HG03565 (cell line): ENCODE data around the gene ATXN7L1.
"Not testable (repeated sequence)": the region's sequence is repeated elsewhere in the genome, so short reads cannot be mapped to it uniquely, and the experiment has no call there.

ENCODE experiments used
- ATAC-seq: cut with Tn5 transposase; IDR thresholded peaks from one replicate; pipeline ENCODE4 v1.9.1; 2021; ENCODE audit warnings: mild to moderate bottlenecking, moderate library complexity; ENCODE audit not compliant: unreplicated experiment

ATXN7L1 gene

DNA sequence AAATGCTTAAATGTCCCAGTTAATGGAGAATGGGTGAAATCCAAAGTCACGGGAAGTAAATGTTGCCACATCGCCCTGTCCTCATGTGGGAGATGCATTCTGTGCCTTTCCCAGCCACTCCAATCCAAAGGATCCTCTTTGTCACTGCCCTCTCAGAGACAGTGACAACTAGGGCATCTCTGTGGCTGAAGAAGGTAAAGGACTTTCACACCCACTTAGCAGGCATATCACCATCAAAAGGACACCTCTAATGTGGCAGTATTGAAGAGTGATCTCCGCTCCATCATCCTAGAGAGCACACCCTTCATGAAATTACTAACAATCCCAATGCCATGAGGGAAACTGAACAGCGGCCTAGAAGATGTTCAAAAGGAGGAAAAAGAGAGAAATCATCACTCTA, 13.6 kb downstream of the ATXN7L1 start:
- no peak for ATAC-seq

DNA sequence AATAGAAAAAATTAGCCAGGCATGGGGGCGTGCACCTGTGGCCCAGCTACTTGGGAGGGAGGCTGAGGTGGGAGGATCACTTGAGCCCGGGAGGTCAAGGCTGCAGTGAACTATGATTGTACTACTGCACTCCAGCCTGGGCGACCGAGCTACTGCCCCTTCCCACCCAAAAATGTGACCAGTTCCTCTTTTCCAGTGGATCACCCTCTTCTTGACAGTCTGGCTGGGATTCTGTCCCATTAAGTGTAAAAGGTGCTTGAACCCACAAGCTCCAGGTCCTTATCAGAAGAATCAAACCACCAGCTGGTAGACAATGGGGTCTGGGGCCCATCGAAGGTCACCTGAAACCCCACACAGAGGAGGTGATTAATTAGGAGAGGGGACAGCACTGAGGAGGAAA, 14.1 kb downstream of the ATXN7L1 start:
- ATAC-seq, result no peak

DNA sequence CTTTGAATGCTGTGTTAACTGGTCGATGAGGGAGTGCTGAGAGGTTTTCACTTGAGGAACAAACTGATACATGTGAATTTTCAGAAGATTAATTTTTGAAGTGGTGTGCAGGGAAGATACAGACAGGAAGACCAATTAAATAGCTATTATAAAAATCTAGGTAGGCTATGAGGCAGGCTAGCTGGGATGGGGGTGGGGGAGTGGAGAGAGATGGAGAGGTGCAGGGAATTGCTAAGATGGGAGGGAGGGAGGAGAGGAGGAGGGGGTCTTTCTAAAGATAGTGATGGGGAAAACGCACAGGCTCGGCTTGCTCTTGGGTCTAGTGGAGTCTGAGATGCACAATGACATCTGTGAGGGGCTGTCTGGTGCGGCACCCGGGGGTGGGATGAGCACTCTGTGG, 15.2 kb downstream of the ATXN7L1 start:
- no peak for ATAC-seq

DNA sequence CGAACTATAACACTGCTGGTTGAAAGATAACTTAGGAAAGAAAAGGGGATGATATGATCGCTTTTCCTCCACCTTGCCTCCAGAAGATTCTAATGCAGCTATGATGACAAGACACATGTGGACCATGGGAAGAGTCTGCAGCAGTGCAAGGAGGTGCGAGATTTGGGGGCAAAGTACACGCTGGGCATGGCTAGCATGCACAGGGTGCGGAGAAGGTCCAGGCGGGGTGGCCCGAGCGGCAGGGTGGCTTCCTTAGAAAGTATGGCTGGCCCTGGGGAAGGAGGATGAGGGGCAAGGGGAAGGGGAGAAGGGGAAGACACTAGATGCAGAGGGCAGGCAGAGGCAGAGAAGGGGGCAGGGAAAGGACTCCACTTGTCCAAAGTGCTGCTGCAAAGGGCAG, 15.6 kb downstream of the ATXN7L1 start:
- ATAC-seq, result no peak

DNA sequence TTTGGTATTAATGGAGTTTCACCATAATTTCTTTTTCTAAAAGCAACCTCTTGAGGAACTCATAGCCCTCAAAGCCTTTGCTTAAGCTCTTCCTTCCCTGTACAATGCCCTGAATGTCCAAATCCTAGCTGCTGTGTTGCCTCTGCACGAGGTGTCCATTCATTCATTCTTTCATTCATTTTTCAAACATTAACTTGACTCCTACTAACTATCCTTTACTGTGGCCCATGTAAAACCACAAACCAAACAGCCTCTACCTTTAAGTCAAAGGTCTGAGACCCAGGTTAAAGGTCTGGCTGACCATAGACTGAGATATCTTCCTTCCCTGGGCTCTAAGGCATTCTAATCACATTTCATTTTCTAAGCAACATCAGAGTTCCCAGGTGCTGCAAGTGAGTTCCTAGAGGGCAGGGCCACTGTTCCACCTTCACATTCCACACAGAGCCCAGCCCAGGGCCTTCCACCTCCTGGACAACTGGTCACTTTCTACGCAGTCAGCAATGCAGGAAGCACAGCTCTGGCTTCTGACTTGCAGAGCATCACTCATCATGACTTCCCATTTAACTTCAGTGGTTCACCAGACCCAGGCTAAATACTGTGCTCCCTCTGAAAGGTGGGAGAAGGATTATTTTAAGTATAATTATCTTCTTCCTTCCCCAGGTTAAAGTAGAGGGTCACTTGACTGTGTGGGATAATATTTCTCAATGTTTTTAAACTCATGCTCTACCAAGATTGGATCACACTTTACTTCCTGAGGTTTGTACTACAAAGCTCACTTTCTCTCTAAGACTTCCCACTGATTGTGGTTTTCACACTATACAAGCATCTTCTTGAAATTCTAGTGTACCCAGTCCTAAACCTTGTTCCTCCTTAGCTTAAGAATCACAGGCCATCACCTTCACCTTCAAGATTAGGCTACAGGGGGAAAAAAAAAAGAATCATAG, 19.1 kb downstream of the ATXN7L1 start:
- ATAC-seq, result no peak

DNA sequence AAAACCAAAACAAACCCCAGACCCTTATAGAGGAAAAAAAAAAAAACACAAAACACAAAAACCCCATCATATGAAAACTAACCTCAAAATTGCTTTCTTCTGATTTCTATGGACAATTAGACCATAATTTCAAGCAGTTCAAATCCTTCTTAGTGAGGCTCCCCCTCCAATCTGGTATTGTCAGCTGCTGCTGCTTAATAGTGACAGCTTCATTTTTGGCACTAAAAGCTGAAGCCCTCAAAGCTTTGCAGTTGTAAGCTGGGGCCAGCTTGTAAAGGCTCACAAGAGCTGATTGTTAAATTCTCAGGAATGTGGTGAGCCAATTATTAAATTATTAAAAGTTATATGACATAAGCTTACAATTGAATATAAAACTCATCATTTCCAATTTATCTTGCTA, 21.9 kb downstream of the ATXN7L1 start:
- ATAC-seq, result no peak

DNA sequence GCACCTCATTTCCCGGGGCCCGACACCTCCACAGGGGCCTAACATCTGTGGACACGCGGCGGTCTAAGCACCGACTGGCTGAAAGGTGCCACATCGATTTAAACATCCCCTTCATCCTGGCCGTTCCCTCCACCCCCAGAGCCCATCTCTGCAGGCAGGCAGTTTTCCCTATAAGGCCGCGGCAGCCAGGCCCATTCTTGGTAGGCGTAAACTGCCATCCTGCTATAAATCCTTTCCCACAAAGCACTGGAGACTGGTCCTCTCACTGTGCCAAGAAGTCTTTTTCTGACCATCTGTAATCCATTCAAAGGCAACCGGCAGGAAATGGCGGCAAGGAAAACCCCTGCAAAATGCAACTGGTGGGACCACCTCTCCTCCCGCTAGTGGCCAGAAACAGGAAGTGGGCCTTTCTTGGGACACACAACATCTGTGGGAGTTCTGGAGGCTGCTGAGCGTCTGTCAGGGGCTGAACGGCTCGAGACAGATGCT, 22.4 kb downstream of the ATXN7L1 start:
- no peak for ATAC-seq

DNA sequence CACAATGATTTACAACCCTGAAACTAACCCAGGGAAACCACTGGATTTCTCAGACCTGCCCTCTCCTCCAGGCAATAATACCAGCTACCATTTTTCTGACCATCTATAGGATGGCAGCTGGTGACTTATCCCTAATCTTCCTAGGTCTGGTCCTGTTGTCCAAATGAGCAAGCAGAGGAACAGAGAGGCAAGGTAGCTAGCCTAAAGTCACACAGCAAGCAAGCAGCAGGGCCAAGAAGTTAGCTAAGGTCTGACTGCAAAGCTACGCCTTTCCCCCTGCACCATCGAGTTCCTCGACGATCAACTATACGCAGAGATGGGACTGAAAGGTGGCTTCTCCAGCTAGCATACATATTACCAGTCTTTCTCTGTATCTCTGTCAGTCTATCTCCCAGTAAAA, 25.3 kb downstream of the ATXN7L1 start:
- no peak for ATAC-seq

DNA sequence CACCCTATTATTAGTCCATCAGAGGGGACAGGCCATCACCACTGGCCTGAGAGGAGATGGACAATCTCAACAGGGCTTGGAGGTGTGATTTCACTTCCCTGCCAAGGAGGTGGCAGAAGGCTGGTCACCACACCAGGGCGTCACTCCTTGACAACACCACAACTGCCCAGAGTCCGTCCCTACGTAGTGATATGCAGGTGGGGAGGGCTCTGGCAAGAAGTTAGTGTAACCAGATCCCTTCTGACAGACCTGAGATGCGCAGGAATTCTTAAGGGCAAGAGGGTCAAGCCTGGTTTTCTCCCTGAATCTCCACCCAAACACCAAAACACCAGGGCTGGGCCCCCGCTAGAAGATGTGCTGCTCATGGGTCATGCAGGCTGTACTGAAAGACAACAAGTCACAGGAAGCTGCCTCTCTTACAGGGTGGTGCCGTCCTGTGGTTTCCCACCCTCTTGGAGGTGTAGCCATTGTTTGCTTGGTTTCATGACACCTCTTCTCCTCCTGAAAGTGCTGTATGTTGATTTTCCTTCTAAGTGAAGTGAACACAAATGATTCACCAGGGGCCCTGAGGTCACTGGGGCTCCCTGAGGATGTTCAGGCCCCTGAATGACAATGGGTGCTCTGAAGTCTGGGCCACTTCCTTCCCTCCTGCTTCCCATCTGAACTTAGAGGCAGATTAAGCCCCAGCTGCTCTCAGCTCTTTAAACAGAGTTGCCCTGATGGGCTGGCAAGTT, 27.1 kb downstream of the ATXN7L1 start:
- no peak for ATAC-seq

DNA sequence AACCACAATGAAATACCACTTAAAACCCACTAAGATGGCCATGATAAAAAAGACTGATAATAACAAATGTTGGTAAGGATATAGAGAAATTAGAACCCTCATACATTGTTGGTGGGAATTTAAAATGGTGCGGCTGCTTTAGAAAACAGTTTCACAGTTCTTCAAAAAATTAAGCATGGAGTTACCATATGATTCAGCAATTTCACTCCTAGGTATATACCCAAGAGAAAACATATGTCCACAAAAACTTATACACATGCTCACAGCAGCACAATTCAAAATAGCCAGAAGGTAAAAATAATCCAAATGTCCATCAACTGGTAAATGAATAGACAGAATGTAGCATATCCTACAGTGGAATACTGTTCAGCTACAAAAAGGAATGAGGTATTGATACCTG, 30.0 kb downstream of the ATXN7L1 start:
- ATAC-seq, result no peak

DNA sequence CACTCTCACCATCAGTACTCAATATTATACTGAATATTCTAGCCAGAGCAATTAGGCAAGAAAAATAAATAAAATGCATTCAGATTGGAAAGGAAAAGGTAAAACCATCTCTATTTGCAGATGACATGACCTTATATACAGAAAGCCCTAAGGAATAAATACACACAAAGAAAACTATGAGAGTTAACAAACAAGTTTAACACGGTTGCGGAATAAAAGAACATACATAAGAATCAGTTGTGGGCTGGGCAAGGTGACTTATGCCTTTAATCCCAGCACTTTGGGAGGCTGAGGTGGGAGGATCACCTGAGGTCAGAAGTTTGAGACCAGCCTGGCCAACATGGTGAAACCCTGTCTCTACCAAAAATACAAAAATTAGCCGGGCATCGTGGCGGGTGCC, 31.7 kb downstream of the ATXN7L1 start:
- not testable (repeated sequence) for ATAC-seq

DNA sequence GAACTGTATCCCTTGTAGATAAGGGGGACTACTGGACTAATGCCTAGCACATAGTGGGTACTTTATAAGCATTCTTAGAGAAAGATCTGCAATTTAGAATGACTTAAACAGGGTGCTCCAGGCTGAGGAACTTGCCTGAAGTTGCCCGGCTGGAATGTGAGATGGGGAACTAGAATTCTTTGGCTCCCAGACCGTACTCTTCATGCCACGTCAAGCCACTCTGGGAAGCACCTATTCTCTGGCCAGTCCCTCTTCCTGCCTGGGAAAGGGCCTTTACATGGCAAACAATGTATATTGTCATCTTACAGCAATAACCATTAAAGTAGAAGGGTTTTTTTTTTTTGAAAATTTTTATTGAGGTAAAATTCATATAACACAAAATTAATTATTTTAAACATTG, 34.5 kb downstream of the ATXN7L1 start:
- no peak for ATAC-seq

DNA sequence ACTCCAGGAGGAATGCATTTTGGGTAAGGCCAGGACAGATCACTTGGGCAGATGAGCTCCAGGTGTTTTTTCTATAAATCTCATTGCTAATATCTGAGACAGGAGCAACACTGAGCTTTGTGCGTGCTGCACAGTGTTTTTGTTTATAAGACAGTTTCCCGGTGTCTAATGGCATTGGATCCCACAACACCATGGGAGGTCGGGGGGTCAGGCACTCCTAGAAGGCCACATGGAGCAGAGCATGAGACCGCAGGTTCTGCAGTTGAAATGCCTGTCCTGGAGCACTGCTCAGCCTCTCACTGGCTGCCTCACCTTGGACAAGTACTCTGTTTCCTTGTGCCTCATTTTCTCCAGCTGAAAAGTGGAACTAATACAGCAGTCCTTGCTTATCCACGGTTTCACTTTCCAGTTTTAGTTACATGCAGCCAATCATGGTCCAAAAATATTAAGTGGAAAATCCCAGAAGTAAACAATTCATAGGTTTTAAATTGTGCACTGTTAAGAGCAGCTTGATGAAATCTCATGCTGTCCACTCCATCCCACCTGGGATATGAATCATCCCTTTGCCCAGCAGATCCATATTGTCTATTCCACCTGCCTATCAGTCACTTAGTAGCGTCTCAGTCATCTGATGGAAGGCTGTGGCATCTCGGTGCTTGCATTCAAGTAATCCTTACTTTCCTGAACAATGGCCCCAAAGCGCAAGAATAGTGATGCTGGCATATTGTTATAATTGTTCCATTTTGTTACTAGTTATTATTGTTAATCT, 35.2 kb downstream of the ATXN7L1 start:
- ATAC-seq, result no peak

DNA sequence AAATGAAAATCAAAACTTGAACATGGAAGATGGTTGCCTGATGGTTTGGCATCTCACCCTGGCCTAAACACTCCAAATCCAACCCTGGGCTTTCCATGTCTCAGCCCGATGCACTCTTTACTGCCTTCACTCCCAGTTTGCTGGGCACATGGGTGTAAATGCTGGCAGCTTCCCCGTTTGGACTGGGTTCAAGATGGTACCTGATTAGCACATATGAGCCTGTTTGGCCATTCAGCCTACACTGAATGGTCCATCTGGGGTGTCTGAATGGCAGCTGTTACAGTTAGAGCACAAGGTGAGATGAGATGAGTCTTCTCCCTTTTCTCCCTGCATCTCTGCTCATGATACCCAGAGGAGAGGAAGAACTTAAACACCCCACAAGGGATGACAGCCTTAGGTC, 37.1 kb downstream of the ATXN7L1 start:
- no peak for ATAC-seq

DNA sequence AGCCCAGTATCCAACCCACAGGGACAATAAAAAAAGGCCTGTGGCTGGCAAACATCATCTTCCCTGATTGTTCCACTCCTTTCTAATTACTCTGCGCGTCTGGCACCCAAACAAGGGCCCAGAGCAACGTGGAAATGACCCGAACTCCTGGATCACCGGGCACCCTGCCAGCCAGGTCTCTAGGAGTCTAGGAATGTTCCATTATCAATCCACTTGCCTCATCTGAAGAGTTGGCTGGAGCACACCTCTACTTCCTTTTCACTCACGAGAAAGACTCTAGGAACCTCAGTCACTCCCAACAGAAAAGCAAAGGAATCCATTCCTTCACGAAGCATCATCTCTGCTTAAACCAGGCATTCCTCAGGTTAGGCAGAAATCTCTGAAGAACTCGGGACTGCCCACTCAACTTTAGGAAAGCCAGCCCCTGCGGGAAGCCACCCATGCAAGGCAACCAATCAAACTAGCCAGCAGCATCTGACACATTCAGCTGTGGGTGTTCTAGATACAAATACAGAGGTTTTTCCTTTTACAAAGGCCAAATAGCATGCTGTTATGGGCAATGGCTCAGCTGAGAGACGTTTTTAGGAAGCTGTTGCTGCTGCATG, 37.7 kb downstream of the ATXN7L1 start:
- no peak for ATAC-seq

DNA sequence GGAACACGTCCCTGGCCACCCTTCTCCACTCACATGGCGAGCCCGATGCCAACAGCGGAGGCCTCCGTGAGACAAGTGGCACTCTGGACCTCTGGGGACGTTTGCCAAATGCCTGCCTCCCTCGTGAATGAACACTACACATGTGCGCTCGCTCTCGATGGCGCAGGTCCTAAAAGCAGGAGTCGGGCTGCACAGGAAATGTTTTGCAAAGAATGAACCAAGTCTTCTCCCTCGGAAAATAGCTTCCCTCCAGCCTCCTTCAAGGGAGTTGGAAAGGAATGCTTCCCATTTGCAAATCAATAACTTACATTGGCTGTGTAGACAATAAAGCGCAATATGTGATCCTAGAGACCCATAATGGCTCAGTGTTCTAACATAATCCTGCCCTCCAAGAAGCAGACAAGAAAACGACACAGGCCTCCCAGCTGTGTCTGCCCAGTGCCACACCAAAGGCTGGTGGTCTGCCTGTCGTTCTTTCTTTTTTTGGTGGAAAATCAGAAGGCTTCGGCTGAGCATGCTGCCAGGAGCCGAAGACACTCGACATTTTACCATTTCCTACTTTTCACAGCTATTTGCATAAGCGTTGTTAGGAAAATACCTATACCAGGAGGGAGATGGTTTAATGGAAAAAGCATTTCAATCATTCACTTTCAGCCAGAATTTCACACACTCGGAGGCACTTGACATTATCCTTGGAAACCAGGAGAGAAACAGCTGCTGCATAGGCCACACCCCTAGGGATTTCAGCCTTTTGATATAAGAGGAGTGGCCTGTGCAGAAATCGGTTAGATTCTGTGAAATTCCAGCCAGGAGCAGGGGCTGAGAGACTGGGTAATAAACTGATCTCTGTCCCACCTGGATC, 38.4 kb downstream of the ATXN7L1 start:
- no peak for ATAC-seq

DNA sequence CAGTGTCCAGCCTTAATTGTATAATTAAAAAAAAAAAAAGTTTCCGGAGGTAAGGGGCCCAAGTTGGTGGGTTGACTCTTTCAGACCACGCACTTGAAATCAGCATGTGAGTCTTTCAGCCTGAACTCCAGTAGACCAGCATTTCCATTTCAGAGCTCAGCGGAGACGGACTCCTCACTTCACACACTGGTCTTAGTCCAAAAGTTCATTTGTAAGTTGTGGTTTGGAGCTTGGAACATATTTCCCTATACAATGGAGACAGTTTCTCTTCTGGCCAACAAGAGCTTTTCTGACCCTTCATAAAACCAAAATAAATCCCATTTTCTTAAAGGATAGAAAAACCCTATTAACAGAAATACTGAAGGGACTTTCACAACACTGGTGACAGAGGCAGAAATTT, 41.0 kb downstream of the ATXN7L1 start:
- no peak for ATAC-seq

DNA sequence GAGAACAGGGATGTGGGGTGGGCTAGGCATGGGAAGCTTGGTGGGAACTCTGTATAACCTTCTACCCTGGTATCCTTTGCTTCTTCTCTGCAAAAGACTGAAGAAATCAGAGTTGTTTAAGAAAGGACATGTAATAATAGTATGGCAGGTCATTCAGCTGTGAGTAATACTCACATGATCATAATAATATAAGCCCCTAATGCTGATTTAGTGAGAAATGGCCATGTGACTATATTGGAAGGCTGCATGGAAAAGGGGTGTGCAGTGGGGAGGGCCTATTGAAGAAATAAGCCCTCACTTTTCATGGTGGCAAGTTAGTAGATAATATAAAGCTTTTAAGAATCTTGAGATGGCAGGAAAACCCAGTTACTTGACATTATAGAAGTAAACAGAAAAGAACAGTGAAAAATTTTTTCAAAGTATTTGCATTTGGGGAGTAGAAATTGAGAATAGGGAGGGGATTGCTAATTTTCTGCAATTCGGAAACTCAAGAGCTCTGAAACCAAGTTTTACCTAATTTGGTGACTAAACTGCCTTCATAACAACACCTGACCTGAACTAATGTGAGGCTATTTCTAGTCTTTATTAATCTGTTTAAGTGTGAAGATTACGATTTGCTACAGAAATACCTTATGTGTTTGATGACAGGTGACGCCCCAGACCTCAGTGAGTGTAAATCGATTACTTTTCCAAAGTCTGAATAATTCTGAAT, 44.4 kb downstream of the ATXN7L1 start:
- no peak for ATAC-seq

DNA sequence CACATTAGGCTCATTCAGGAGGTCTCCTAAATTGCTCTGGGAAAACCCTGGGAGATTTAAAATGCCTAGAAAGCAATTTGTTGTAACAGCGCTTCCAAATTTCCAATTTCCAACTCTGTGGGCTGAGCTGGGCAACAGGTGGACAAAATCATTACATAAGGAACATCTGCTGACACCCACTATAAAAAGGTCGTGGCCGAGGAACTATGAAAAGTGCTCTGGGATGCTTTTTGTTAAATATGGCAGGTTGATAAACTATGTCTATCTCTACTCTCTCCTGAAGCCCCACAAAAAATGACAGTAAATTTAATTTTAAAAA, 45.1 kb downstream of the ATXN7L1 start:
- ATAC-seq, result no peak
